HCT116 (cell line): ENCODE results near the gene ANKDD1A. TPM values are rescaled to one million over a fixed set of nuclear protein-coding genes. Genes with fewer than 3 reads are reported as not detected.

Experiments used
- ATAC-seq: fragments of 200-7000 bp; cut with Tn5 transposase; 2 replicates; pipeline ENCODE4 v1.9.1; 2020; ENCODE audit warnings: mild to moderate bottlenecking, moderate library complexity
- BruUV-seq: library from RNA; stranded (reverse); fragments of 400-500 nt; replicated peaks from 2 replicates; lab custom pipeline; 2021; lab: Mats Ljungman, UMichigan
- CTCF ChIA-PET: fragments of 300-600 bp; sonication (Branson Sonifier 250); formaldehyde crosslinking; loops from one replicate; lab custom pipeline; 2021; ENCODE audit warnings: antibody characterized with exemption; lab: Charles Lee
- POLR2A ChIA-PET: fragments of 300-600, 350-600 bp; sonication (Branson Sonifier 250); formaldehyde crosslinking; loops from one replicate; lab custom pipeline; 2021; ENCODE audit warnings: antibody characterized with exemption; lab: Charles Lee
- RAD21 ChIA-PET, 2 experiments: fragments of 300-600 bp; sonication (Branson Sonifier 250); formaldehyde crosslinking; loops; one replicate each; lab custom pipeline; 2023; ENCODE audit warnings: low total read pairs in 2 of 2; ENCODE audit not compliant: uncharacterized antibody in 2 of 2, unreplicated experiment in 2 of 2, low non-redundant PET in 1 of 2; lab: Charles Lee
- DNase-seq: peaks from one replicate; pipeline ENCODE4 v3.0.0-alpha.2; 2010; ENCODE audit warnings: low read depth, low spot score
- H2AFZ ChIP-seq: fragments of 200-600 bp; shearing (Covaris generic), sonication (generic); 2 replicates; pipeline ENCODE4 v1.6.1; 2017; ENCODE audit warnings: low read depth, mixed run types, mixed read lengths, antibody characterized with exemption, low read length; ENCODE audit not compliant: poor library complexity, severe bottlenecking
- H3K27ac ChIP-seq: 2 replicates; pipeline ENCODE4 v1.5.1; 2012; ENCODE audit warnings: low read depth, low read length
- H3K27me3 ChIP-seq: fragments of 200-600 bp; sonication (generic); 2 replicates; pipeline ENCODE4 v1.6.1; 2016; ENCODE audit warnings: mixed run types, low read length, mixed read lengths; ENCODE audit not compliant: insufficient read depth
- H3K36me3 ChIP-seq, 2 experiments: fragments of 200-500 bp in 1 of 2; fragments of 200-600 bp in 1 of 2; sonication (Bioruptor generic) in 1 of 2; sonication (generic) in 1 of 2; 2 replicates each; pipeline versions ENCODE4 v1.5.1 to v1.6.1; 2014 to 2016; ENCODE audit warnings: low read length in 2 of 2, inconsistent platforms in 1 of 2, mixed read lengths in 1 of 2, mixed run types in 1 of 2; ENCODE audit not compliant: insufficient read depth in 2 of 2, control insufficient read depth in 1 of 2
- H3K4me1 ChIP-seq, 2 experiments: fragments of 200-600 bp in 1 of 2; sonication (generic) in 1 of 2; 2 replicates each; pipeline versions ENCODE4 v1.5.1 to v1.6.1; 2012 to 2017; ENCODE audit warnings: low read length in 2 of 2, inconsistent platforms in 1 of 2, mild to moderate bottlenecking in 1 of 2, mixed read lengths in 1 of 2, mixed run types in 1 of 2, moderate library complexity in 1 of 2; ENCODE audit not compliant: insufficient read depth in 2 of 2, control insufficient read depth in 1 of 2
- H3K4me2 ChIP-seq: fragments of 200-600 bp; sonication (generic); 2 replicates; pipeline ENCODE4 v1.6.1; 2017; ENCODE audit warnings: mixed run types, low read length, mixed read lengths
- H3K4me3 ChIP-seq, 2 experiments: fragments of 200-600 bp in 1 of 2; sonication (generic) in 1 of 2; replicated peaks in 1 of 2; 2 replicates each; pipeline ENCODE4 v1.5.1; 2011 to 2016; ENCODE audit warnings: low read length in 2 of 2, control low read depth in 1 of 2, low read depth in 1 of 2, mild to moderate bottlenecking in 1 of 2, mixed read lengths in 1 of 2, mixed run types in 1 of 2
- H3K79me2 ChIP-seq: fragments of 200-600 bp; sonication (generic); 2 replicates; pipeline ENCODE4 v1.6.1; 2017; ENCODE audit warnings: mild to moderate bottlenecking, mixed run types, low read length, moderate library complexity, mixed read lengths; ENCODE audit not compliant: insufficient read depth
- H3K9ac ChIP-seq: fragments of 200-600 bp; sonication (generic); 2 replicates; pipeline ENCODE4 v1.6.1; 2016; ENCODE audit warnings: low read length, mixed read lengths
- H3K9me2 ChIP-seq: fragments of 200-600 bp; sonication (generic), shearing (Covaris generic); 2 replicates; pipeline ENCODE4 v1.6.1; 2017; ENCODE audit warnings: mixed run types, mild to moderate bottlenecking, moderate library complexity; ENCODE audit not compliant: insufficient read depth
- H3K9me3 ChIP-seq, 2 experiments: fragments of 200-500 bp in 1 of 2; fragments of 200-600 bp in 1 of 2; sonication (Bioruptor generic) in 1 of 2; sonication (generic) in 1 of 2; 2 replicates each; pipeline ENCODE4 v1.6.1; 2014 to 2017; ENCODE audit warnings: low read length in 2 of 2, mixed read lengths in 2 of 2, inconsistent platforms in 1 of 2, low read depth in 1 of 2, mild to moderate bottlenecking in 1 of 2, mixed run types in 1 of 2, moderate library complexity in 1 of 2; ENCODE audit not compliant: control insufficient read depth in 1 of 2, insufficient read depth in 1 of 2
- H4K20me1 ChIP-seq: fragments of 200-600 bp; sonication (generic), shearing (Covaris generic); 2 replicates; pipeline ENCODE4 v1.6.1; 2017; ENCODE audit warnings: mixed run types, mild to moderate bottlenecking, moderate library complexity; ENCODE audit not compliant: insufficient read depth
- EGR1 ChIP-seq: IDR thresholded peaks from 2 replicates; pipeline ENCODE4 v1.6.1; 2012; ENCODE audit warnings: low read depth
- EZH2phosphoT487 ChIP-seq: fragments of 200-600 bp; IDR thresholded peaks from 2 replicates; pipeline ENCODE4 v1.6.1; 2018; ENCODE audit warnings: antibody characterized with exemption, borderline replicate concordance
- JUND ChIP-seq: IDR thresholded peaks from 2 replicates; pipeline ENCODE4 v1.6.1; 2012
- POLR2A ChIP-seq: IDR thresholded peaks from 2 replicates; pipeline ENCODE4 v1.7.0; 2011; ENCODE audit warnings: borderline replicate concordance; ENCODE audit not compliant: insufficient read depth, insufficient read length; ENCODE audit errors: extremely low read depth
- POLR2AphosphoS5 ChIP-seq: IDR thresholded peaks from 2 replicates; pipeline ENCODE4 v1.6.1; 2011; ENCODE audit warnings: mild to moderate bottlenecking, low read depth, low read length, moderate library complexity
- SIN3A ChIP-seq: IDR thresholded peaks from 2 replicates; pipeline ENCODE4 v1.6.1; 2012; ENCODE audit warnings: low read depth
- SP1 ChIP-seq: IDR thresholded peaks from 2 replicates; pipeline ENCODE4 v1.6.1; 2012; ENCODE audit warnings: low read depth
- TCF7L2 ChIP-seq: IDR thresholded peaks from 2 replicates; pipeline ENCODE4 v1.7.0; 2011; ENCODE audit warnings: borderline replicate concordance, inconsistent platforms; ENCODE audit not compliant: insufficient read depth, insufficient read length; ENCODE audit errors: extremely low read depth
- YY1 ChIP-seq: IDR thresholded peaks from 2 replicates; pipeline ENCODE4 v1.6.1; 2011; ENCODE audit warnings: low read length, low read depth, moderate library complexity, mild to moderate bottlenecking; ENCODE audit not compliant: insufficient replicate concordance; ENCODE audit errors: extremely low read depth
- intact Hi-C: fragments of 100-400 bp; cut with micrococcal nuclease; formaldehyde crosslinking; loops from 2 replicates; pipeline ENCODE4 v1.10.0; 2022
- total RNA-seq: library from RNA; stranded (reverse); gene quantifications from one replicate; pipeline ENCODE4 v1.2.1, GENCODE V29; 2021; ENCODE audit not compliant: unreplicated experiment
- TF ChIP-seq, protein P1 (sequence below), 3 experiments: fragments of 200-600 bp in 1 of 3; sonication (generic) in 1 of 3; IDR thresholded peaks in 2 of 3; conservative IDR thresholded peaks in 1 of 3; 2 replicates each; pipeline ENCODE4 v1.5.1; 2012 to 2017; ENCODE audit warnings: low read depth in 2 of 3, low read length in 2 of 3, antibody characterized with exemption in 1 of 3, borderline replicate concordance in 1 of 3, control low read depth in 1 of 3, mild to moderate bottlenecking in 1 of 3, mixed read lengths in 1 of 3, mixed run types in 1 of 3, moderate library complexity in 1 of 3; ENCODE audit not compliant: insufficient read depth in 1 of 3
- TF ChIP-seq, protein P2 (sequence below): IDR thresholded peaks from 2 replicates; pipeline ENCODE4 v1.6.1; 2012

The ANKDD1A gene
- total RNA-seq, 1 experiment from 2014 or later, result 8.1 TPM

DNA sequence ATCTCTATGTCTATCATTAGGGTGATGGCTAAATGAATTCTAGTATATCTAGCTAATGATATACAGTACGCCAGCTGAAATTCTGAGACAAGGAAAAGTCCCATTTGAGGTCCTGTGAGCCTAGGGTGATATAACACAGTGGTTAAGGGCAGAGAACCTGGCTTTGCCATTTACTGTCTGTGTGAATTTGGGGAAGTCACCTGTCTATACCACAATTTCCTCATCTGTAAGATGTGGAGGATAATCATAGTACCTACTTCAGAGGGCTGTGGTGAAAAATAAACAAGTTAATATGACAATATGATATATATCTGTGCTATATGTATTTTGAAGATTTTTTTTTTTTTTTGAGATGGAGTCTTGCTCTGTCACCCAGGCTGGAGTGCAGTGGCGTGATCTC is 9.8 kb upstream of the ANKDD1A start (continued):
- TF ChIP-seq POLR2A (no peak), EZH2phosphoT487 (no peak)
- TF ChIP-seq, protein P1, sequence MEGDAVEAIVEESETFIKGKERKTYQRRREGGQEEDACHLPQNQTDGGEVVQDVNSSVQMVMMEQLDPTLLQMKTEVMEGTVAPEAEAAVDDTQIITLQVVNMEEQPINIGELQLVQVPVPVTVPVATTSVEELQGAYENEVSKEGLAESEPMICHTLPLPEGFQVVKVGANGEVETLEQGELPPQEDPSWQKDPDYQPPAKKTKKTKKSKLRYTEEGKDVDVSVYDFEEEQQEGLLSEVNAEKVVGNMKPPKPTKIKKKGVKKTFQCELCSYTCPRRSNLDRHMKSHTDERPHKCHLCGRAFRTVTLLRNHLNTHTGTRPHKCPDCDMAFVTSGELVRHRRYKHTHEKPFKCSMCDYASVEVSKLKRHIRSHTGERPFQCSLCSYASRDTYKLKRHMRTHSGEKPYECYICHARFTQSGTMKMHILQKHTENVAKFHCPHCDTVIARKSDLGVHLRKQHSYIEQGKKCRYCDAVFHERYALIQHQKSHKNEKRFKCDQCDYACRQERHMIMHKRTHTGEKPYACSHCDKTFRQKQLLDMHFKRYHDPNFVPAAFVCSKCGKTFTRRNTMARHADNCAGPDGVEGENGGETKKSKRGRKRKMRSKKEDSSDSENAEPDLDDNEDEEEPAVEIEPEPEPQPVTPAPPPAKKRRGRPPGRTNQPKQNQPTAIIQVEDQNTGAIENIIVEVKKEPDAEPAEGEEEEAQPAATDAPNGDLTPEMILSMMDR (IDR thresholded peaks at IDR 0.05 in 2 of 3, conservative IDR thresholded peaks at IDR 0.05 in 1 of 3; ENCODE audit: borderline replicate concordance in 1 of 3, insufficient read depth in 1 of 3, low read depth in 2 of 3, low read length in 2 of 3), result no peak
- TF ChIP-seq, all 23 proteins: peak for 0

DNA sequence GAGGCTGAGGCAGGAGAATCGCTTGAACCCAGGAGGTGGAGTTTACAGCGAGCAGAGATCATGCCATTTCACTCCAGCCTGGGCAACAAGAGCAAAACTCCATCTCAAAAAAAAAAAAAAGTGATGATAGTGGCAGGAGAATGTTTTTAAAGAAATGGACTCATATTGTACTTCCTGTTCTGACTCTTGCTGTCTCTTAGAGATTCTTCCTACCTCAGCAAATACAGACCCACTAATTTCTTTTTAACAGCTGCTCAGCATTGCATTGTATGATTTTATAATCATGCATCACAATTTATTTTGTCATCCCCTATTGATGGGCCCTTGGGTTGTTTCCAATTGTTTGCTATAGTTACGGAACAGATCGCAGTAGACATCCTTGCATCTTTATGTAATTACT is 8.8 kb upstream of the ANKDD1A start:
- Histone ChIP-seq H3K27ac (no peak overlapping the region), H3K9me2 (no peaks in the 10 kb centered on the region), H3K4me2 (no peak overlapping the region), H3K9ac (no peak overlapping the region), H2AFZ (no peak overlapping the region), H4K20me1 (no peaks in the 10 kb centered on the region), H3K4me3 (no peak overlapping the region), H3K36me3 (no peaks in the 10 kb centered on the region), H3K4me1 (peaks cover 0 to 4% of the 10 kb centered on the region in 2 experiments; a peak in 1 of 4 replicates), H3K9me3 (peaks cover 0 to 3% of the 10 kb centered on the region in 2 experiments; a peak in 1 of 4 replicates), H3K27me3 (no peaks in the 10 kb centered on the region), H3K79me2 (no peaks in the 10 kb centered on the region)
- ChIA-PET POLR2A (no interaction called here), CTCF (no interaction called here), RAD21 (no interaction called here)
- intact Hi-C loops, result no loop called here
- DNase-seq, result no peak
- BruUV-seq, result no TSS peak
- TF ChIP-seq EGR1, result no peak
- TF ChIP-seq, protein P2, sequence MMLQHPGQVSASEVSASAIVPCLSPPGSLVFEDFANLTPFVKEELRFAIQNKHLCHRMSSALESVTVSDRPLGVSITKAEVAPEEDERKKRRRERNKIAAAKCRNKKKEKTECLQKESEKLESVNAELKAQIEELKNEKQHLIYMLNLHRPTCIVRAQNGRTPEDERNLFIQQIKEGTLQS, result no peak
- TF ChIP-seq POLR2AphosphoS5, result no peak
- no peak for TF ChIP-seq TCF7L2
- no peak for TF ChIP-seq SP1
- TF ChIP-seq JUND, result no peak
- TF ChIP-seq SIN3A, result no peak
- no peak for TF ChIP-seq YY1
- no peak for ATAC-seq
